CD4-positive, alpha-beta T cell treated with Interleukin-12 subunit alpha and Interleukin-12 subunit beta, for 1 hour (primary cell): ENCODE data around the gene TDRD12.
"Not testable (repeated sequence)": the region's sequence is repeated elsewhere in the genome, so short reads cannot be mapped to it uniquely, and the experiment has no call there.

Experiments used
- DNase-seq: peaks from one replicate; pipeline ENCODE4 v3.0.0-alpha.2; 2020

The TDRD12 gene

GRCh38 chr19:32748948-32749347 lies 29.4 kb downstream of the TDRD12 start:
- DNase-seq: no peak

GRCh38 chr19:32749361-32749760 lies 29.8 kb downstream of the TDRD12 start:
- DNase-seq: no peak

GRCh38 chr19:32750441-32751055 lies 31.0 kb downstream of the TDRD12 start:
- no peak for DNase-seq

- DNase-seq: no peak
Observed at GRCh38 chr19:32751066-32751465, 31.5 kb downstream of the TDRD12 start.

- DNase-seq: no peak
Observed at GRCh38 chr19:32757189-32757588, 37.6 kb downstream of the TDRD12 start.

GRCh38 chr19:32765365-32765764 lies 45.8 kb downstream of the TDRD12 start:
- DNase-seq: not testable (repeated sequence)

GRCh38 chr19:32767951-32768679 lies 48.5 kb downstream of the TDRD12 start:
- DNase-seq: no peak

GRCh38 chr19:32771596-32771995 lies 52.0 kb downstream of the TDRD12 start:
- no peak for DNase-seq

GRCh38 chr19:32773126-32773525 lies 53.6 kb downstream of the TDRD12 start:
- DNase-seq: no peak

- DNase-seq: no peak
Observed at GRCh38 chr19:32779082-32779481, 59.5 kb downstream of the TDRD12 start.

- no peak for DNase-seq
Observed at GRCh38 chr19:32781280-32781679, 61.7 kb downstream of the TDRD12 start.

- not testable (repeated sequence) for DNase-seq
Observed at GRCh38 chr19:32782089-32782488, 62.5 kb downstream of the TDRD12 start.

- DNase-seq: not testable (repeated sequence)
Observed at GRCh38 chr19:32787161-32787813, 67.7 kb downstream of the TDRD12 start.

GRCh38 chr19:32787895-32788294 lies 68.3 kb downstream of the TDRD12 start:
- DNase-seq: not testable (repeated sequence)

GRCh38 chr19:32789429-32789828 lies 69.9 kb downstream of the TDRD12 start:
- DNase-seq: no peak

- DNase-seq: no peak
Observed at GRCh38 chr19:32798201-32798600, 78.6 kb downstream of the TDRD12 start.

- no peak for DNase-seq
Observed at GRCh38 chr19:32800191-32800590, 80.6 kb downstream of the TDRD12 start.

- DNase-seq: no peak
Observed at GRCh38 chr19:32800754-32801153, 81.2 kb downstream of the TDRD12 start.

- no peak for DNase-seq
Observed at GRCh38 chr19:32802840-32803239, 83.3 kb downstream of the TDRD12 start.

GRCh38 chr19:32808236-32808635 lies 88.7 kb downstream of the TDRD12 start:
- no peak for DNase-seq

GRCh38 chr19:32809254-32809653 lies 89.7 kb downstream of the TDRD12 start:
- no peak for DNase-seq

- DNase-seq: no peak
Observed at GRCh38 chr19:32809754-32810153, 90.2 kb downstream of the TDRD12 start.

GRCh38 chr19:32810452-32810851 lies 90.9 kb downstream of the TDRD12 start:
- DNase-seq: no peak

GRCh38 chr19:32811151-32811550 lies 91.6 kb downstream of the TDRD12 start:
- DNase-seq: no peak
